ENCODE data around the gene DTNB. TPM values are rescaled to one million over a fixed set of nuclear protein-coding genes. Genes with fewer than 3 reads are reported as not detected.
A peak's percentile ranks its signal among the peaks of the same experiment; 100 is the strongest.

The DTNB gene
- polyA plus RNA-seq, 1 of the 3 experiments (the other 2 are of a cell fraction) = 15.3 TPM

- Histone ChIP-seq H3F3A (replicated peaks; ENCODE audit: insufficient read depth) (no peaks in the 10 kb centered on the region), H3K9ac (no peak overlapping the region), H3K4me3 (ENCODE audit: low read depth in 2 of 2, low read length in 1 of 2) (no peak overlapping the region), H3K4me2 (no peak overlapping the region), H4K20me1 (ENCODE audit: insufficient read depth) (no peaks in the 10 kb centered on the region), H3K79me2 (ENCODE audit: insufficient read depth) (no peaks in the 10 kb centered on the region), H2AFZ (ENCODE audit: low read depth) (no peak overlapping the region), H3K9me2 (no peaks in the 10 kb centered on the region), H3K27me3 (ENCODE audit: insufficient read depth) (no peaks in the 10 kb centered on the region), H3K4me1 (ENCODE audit: control insufficient read depth in 1 of 2, insufficient read depth in 2 of 2, low read depth in 1 of 2, low read length in 1 of 2) (peaks cover 0 to 8% of the 10 kb centered on the region in 2 experiments; a peak in 3 of 4 replicates), H3K27ac (ENCODE audit: low read depth in 2 of 2, low read length in 1 of 2) (0 out of 4 replicates have a peak overlapping the region, but pooled peaks of 1 of the 2 experiments have one; percentile 4), H3K36me3 (replicated peaks in 1 of 2; ENCODE audit: control insufficient read depth in 1 of 2, insufficient read depth in 2 of 2, low read length in 1 of 2) (no peaks in the 10 kb centered on the region), H3K9me3 (no peaks in the 10 kb centered on the region)
- no peak for DNase-seq
- TF ChIP-seq FOXM1 (IDR thresholded peaks at IDR 0.05; ENCODE audit: low read depth) = no peak
- TF ChIP-seq NRF1 (IDR thresholded peaks at IDR 0.05; ENCODE audit: low read depth, low read length) = no peak
- TF ChIP-seq ELF1 (IDR thresholded peaks at IDR 0.05) = no peak
- TF ChIP-seq FOXJ3 (CRISPR knock-in tag; IDR thresholded peaks at IDR 0.05) = no peak
- TF ChIP-seq, protein P1, sequence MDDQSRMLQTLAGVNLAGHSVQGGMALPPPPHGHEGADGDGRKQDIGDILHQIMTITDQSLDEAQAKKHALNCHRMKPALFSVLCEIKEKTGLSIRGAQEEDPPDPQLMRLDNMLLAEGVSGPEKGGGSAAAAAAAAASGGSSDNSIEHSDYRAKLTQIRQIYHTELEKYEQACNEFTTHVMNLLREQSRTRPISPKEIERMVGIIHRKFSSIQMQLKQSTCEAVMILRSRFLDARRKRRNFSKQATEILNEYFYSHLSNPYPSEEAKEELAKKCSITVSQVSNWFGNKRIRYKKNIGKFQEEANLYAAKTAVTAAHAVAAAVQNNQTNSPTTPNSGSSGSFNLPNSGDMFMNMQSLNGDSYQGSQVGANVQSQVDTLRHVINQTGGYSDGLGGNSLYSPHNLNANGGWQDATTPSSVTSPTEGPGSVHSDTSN (IDR thresholded peaks at IDR 0.05) = no peak
- TF ChIP-seq RAD21 (IDR thresholded peaks at IDR 0.05; ENCODE audit: low read length) = no peak
- no peak for TF ChIP-seq EP300 (IDR thresholded peaks at IDR 0.05; ENCODE audit: borderline replicate concordance in 1 of 2, low read depth in 1 of 2, low read length in 1 of 2)
- TF ChIP-seq, protein P2, sequence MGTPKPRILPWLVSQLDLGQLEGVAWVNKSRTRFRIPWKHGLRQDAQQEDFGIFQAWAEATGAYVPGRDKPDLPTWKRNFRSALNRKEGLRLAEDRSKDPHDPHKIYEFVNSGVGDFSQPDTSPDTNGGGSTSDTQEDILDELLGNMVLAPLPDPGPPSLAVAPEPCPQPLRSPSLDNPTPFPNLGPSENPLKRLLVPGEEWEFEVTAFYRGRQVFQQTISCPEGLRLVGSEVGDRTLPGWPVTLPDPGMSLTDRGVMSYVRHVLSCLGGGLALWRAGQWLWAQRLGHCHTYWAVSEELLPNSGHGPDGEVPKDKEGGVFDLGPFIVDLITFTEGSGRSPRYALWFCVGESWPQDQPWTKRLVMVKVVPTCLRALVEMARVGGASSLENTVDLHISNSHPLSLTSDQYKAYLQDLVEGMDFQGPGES (IDR thresholded peaks at IDR 0.05; ENCODE audit: low read depth, low read length) = no peak
- no peak for TF ChIP-seq TAF1 (IDR thresholded peaks at IDR 0.05; ENCODE audit: borderline replicate concordance, low read depth, low read length)
- TF ChIP-seq, protein P3, sequence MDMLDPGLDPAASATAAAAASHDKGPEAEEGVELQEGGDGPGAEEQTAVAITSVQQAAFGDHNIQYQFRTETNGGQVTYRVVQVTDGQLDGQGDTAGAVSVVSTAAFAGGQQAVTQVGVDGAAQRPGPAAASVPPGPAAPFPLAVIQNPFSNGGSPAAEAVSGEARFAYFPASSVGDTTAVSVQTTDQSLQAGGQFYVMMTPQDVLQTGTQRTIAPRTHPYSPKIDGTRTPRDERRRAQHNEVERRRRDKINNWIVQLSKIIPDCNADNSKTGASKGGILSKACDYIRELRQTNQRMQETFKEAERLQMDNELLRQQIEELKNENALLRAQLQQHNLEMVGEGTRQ (IDR thresholded peaks at IDR 0.05; ENCODE audit: borderline replicate concordance, low read depth, low read length) = no peak
- no peak for TF ChIP-seq EZH2phosphoT487 (IDR thresholded peaks at IDR 0.05; ENCODE audit: borderline replicate concordance, low read depth)
- no peak for TF ChIP-seq NFIC (IDR thresholded peaks at IDR 0.05; ENCODE audit: borderline replicate concordance)
- no peak for TF ChIP-seq CHD2 (IDR thresholded peaks at IDR 0.05; ENCODE audit: low read length, partially characterized antibody)
- TF ChIP-seq TCF12 (IDR thresholded peaks at IDR 0.05) = no peak
- TF ChIP-seq RXRA (IDR thresholded peaks at IDR 0.05; ENCODE audit: borderline replicate concordance, low read depth) = no peak
- no peak for TF ChIP-seq GABPA (IDR thresholded peaks at IDR 0.05; ENCODE audit: low read depth)
- no peak for TF ChIP-seq MEF2A (IDR thresholded peaks at IDR 0.05; ENCODE audit: borderline replicate concordance, low read depth)
- TF ChIP-seq MAX (IDR thresholded peaks at IDR 0.05; ENCODE audit: low read depth) = no peak
- CTCF ChIA-PET = interaction anchor here (4.3 kb wide), 1 partner anchor 118 kb away, joined by 11 read pairs; no protein-coding TSS in a partner anchor
- POLR2A ChIA-PET = no interaction called here
- WGBS (ENCODE audit: low lambda C conversion rate) = 90% methylated on average over 2 of the region's 2 CpGs
Observed at GRCh38 chr2:25494616-25495015, 178.8 kb downstream of the DTNB start.

Measured in SK-N-SH (cell line).